ENCODE results near the gene DRAXIN. TPM values are rescaled to one million over a fixed set of nuclear protein-coding genes. Genes with fewer than 3 reads are reported as not detected.

Gene DRAXIN
- polyA plus RNA-seq, 1 donor from 2014 or later, result 33.5 TPM

GRCh38 chr1:11649237-11649623, 42.3 kb upstream of the DRAXIN start:
- Histone ChIP-seq H3K9me3 (ENCODE audit: low read length) (no peaks in the 10 kb centered on the region), H3K79me2 (replicated peaks; ENCODE audit: insufficient read depth, low read length) (no peaks in the 10 kb centered on the region), H4K20me1 (ENCODE audit: insufficient read depth) (no peaks in the 10 kb centered on the region), H2AFZ (ENCODE audit: low read depth, low read length) (no peak overlapping the region), H3K27ac (ENCODE audit: low read length) (no peak overlapping the region), H3F3A (ENCODE audit: insufficient read depth, low read length, poor library complexity, severe bottlenecking) (no peaks in the 10 kb centered on the region), H3K9ac (ENCODE audit: low read length) (no peak overlapping the region), H3K36me3 (ENCODE audit: insufficient read depth, low read length) (no peaks in the 10 kb centered on the region), H3K27me3 (ENCODE audit: insufficient read depth, low read depth, low read length) (no peaks in the 10 kb centered on the region), H3K4me2 (ENCODE audit: low read length) (no peak overlapping the region), H3K9me2 (ENCODE audit: insufficient read depth, low read length) (no peaks in the 10 kb centered on the region), H3K4me3 (ENCODE audit: low read length) (no peak overlapping the region)
- TF ChIP-seq SMC3 (conservative IDR thresholded peaks at IDR 0.05; ENCODE audit: poor library complexity), result no peak
- no peak for TF ChIP-seq MXI1 (conservative IDR thresholded peaks at IDR 0.05; ENCODE audit: poor library complexity, severe bottlenecking)
- no peak for TF ChIP-seq POLR2AphosphoS5 (IDR thresholded peaks at IDR 0.05)
- no peak for TF ChIP-seq EZH2 (IDR thresholded peaks at IDR 0.05; ENCODE audit: borderline replicate concordance, insufficient read depth, low read length, poor library complexity, severe bottlenecking)
- no peak for TF ChIP-seq TAF1 (IDR thresholded peaks at IDR 0.05; ENCODE audit: low read depth)
- no peak for TF ChIP-seq RAD21 (conservative IDR thresholded peaks at IDR 0.05)
- TF ChIP-seq, protein P1, sequence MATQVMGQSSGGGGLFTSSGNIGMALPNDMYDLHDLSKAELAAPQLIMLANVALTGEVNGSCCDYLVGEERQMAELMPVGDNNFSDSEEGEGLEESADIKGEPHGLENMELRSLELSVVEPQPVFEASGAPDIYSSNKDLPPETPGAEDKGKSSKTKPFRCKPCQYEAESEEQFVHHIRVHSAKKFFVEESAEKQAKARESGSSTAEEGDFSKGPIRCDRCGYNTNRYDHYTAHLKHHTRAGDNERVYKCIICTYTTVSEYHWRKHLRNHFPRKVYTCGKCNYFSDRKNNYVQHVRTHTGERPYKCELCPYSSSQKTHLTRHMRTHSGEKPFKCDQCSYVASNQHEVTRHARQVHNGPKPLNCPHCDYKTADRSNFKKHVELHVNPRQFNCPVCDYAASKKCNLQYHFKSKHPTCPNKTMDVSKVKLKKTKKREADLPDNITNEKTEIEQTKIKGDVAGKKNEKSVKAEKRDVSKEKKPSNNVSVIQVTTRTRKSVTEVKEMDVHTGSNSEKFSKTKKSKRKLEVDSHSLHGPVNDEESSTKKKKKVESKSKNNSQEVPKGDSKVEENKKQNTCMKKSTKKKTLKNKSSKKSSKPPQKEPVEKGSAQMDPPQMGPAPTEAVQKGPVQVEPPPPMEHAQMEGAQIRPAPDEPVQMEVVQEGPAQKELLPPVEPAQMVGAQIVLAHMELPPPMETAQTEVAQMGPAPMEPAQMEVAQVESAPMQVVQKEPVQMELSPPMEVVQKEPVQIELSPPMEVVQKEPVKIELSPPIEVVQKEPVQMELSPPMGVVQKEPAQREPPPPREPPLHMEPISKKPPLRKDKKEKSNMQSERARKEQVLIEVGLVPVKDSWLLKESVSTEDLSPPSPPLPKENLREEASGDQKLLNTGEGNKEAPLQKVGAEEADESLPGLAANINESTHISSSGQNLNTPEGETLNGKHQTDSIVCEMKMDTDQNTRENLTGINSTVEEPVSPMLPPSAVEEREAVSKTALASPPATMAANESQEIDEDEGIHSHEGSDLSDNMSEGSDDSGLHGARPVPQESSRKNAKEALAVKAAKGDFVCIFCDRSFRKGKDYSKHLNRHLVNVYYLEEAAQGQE (IDR thresholded peaks at IDR 0.05; ENCODE audit: borderline replicate concordance), result no peak
- TF ChIP-seq EP300 (conservative IDR thresholded peaks at IDR 0.05; ENCODE audit: poor library complexity, severe bottlenecking), result no peak
- TF ChIP-seq, protein P2, sequence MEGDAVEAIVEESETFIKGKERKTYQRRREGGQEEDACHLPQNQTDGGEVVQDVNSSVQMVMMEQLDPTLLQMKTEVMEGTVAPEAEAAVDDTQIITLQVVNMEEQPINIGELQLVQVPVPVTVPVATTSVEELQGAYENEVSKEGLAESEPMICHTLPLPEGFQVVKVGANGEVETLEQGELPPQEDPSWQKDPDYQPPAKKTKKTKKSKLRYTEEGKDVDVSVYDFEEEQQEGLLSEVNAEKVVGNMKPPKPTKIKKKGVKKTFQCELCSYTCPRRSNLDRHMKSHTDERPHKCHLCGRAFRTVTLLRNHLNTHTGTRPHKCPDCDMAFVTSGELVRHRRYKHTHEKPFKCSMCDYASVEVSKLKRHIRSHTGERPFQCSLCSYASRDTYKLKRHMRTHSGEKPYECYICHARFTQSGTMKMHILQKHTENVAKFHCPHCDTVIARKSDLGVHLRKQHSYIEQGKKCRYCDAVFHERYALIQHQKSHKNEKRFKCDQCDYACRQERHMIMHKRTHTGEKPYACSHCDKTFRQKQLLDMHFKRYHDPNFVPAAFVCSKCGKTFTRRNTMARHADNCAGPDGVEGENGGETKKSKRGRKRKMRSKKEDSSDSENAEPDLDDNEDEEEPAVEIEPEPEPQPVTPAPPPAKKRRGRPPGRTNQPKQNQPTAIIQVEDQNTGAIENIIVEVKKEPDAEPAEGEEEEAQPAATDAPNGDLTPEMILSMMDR (IDR thresholded peaks at IDR 0.05; ENCODE audit: poor library complexity, severe bottlenecking), result no peak

DNA sequence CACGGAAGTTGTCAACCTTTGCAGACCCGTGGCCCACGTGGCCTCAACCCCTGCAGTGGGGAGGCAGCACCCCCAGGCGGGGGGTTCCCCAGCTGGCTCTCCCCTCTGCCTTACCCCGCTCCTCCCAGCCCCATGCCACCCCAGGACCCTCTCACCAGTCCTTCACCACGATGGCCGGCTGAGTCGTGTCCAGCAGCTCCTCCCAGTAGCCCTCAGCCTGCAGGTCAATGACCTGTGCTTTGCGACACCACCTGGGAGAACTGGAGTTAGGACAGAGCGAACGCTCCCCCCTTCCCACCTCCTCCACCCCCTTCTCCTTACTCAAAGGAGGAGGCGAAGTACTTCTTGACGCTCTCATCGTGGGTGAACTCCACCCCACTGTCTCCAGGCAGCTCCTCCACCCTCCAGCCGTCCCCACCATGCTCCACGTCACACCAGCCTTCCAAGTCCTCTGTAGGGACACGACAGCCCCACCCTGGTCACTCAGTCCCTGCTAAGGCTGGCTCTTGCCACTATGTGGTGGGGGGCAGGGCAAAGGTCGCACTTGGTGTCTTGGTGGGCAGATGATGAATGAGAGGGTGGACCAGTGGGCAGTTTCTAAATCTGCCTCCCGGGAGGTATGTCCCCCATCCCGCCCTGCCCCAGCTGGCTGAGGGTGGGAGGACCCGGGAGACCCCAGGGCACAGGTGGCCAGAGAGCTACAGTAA, 41.7 kb upstream of the DRAXIN start:
- no peak overlapping the region for H3K4me2 ChIP-seq (ENCODE audit: low read length)
- H3F3A ChIP-seq (ENCODE audit: insufficient read depth, low read length, poor library complexity, severe bottlenecking), result no peaks in the 10 kb centered on the region
- H3K79me2 ChIP-seq (replicated peaks; ENCODE audit: insufficient read depth, low read length), result no peaks in the 10 kb centered on the region
- TF ChIP-seq EZH2 (IDR thresholded peaks at IDR 0.05; ENCODE audit: borderline replicate concordance, insufficient read depth, low read length, poor library complexity, severe bottlenecking) (no peak), MXI1 (conservative IDR thresholded peaks at IDR 0.05; ENCODE audit: poor library complexity, severe bottlenecking) (no peak), SMC3 (conservative IDR thresholded peaks at IDR 0.05; ENCODE audit: poor library complexity) (no peak), RAD21 (conservative IDR thresholded peaks at IDR 0.05) (no peak), TAF1 (IDR thresholded peaks at IDR 0.05; ENCODE audit: low read depth) (no peak), POLR2AphosphoS5 (IDR thresholded peaks at IDR 0.05) (no peak), EP300 (conservative IDR thresholded peaks at IDR 0.05; ENCODE audit: poor library complexity, severe bottlenecking) (no peak)
- TF ChIP-seq, protein P2 (IDR thresholded peaks at IDR 0.05; ENCODE audit: poor library complexity, severe bottlenecking), result no peak
- TF ChIP-seq, protein P1 (IDR thresholded peaks at IDR 0.05; ENCODE audit: borderline replicate concordance), result no peak
- no peaks in the 10 kb centered on the region for H3K27me3 ChIP-seq (ENCODE audit: insufficient read depth, low read depth, low read length)
- H3K4me3 ChIP-seq (ENCODE audit: low read length), result no peak overlapping the region
- no peaks in the 10 kb centered on the region for H3K9me2 ChIP-seq (ENCODE audit: insufficient read depth, low read length)
- no peak overlapping the region for H2AFZ ChIP-seq (ENCODE audit: low read depth, low read length)
- no peak overlapping the region for H3K9ac ChIP-seq (ENCODE audit: low read length)
- no peak overlapping the region for H3K27ac ChIP-seq (ENCODE audit: low read length)
- H3K9me3 ChIP-seq (ENCODE audit: low read length), result no peaks in the 10 kb centered on the region
- H3K36me3 ChIP-seq (ENCODE audit: insufficient read depth, low read length), result no peaks in the 10 kb centered on the region
- no peaks in the 10 kb centered on the region for H4K20me1 ChIP-seq (ENCODE audit: insufficient read depth)

Data from neural cell (in vitro differentiated cells).